DOHH2 (cell line): Measurements from ENCODE around the gene NINJ2.

Experiments
- EZH2phosphoT487 ChIP-seq: fragments of 200-600 bp; sonication (generic); IDR thresholded peaks from 2 replicates; pipeline ENCODE4 v1.6.1; 2017; ENCODE audit warnings: borderline replicate concordance, mild to moderate bottlenecking, antibody characterized with exemption, low read length, moderate library complexity, mixed read lengths
- TF ChIP-seq, protein P1 (sequence below): fragments of 200-600 bp; sonication (generic); IDR thresholded peaks from one replicate; pipeline ENCODE4 v1.5.1; 2014; ENCODE audit warnings: antibody characterized with exemption, mild to moderate bottlenecking, low read depth, low read length; ENCODE audit not compliant: poor library complexity, severe bottlenecking

DNA sequence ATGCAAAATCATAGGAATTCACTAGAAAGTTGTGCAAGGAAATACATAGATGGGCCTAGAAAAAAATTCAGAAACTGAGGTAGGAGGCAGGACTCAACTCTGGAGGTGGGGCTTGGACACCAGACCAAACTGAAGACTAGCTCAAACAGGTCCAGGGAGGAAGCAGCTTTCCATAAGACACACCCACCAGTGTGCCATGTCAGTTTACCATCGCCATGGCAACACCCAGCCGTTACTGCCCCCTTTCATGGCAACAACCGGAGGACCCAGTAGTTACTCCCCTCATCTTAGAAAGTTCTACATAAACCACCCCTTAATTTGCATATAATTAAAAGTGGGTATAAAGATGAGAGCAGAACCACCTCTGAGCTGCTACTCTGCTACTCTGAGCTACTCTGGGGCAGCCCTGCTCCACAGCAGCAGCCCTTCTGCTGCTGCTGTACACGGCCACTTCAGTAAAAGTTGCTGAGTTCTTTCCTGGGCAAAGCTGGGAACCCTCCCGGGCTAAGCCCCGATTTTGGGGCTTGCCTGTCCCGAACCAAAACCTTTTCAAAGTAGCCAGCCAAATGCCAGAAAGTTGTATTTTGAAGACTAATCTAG is 30.8 kb upstream of the NINJ2 start:
- TF ChIP-seq, protein P1, sequence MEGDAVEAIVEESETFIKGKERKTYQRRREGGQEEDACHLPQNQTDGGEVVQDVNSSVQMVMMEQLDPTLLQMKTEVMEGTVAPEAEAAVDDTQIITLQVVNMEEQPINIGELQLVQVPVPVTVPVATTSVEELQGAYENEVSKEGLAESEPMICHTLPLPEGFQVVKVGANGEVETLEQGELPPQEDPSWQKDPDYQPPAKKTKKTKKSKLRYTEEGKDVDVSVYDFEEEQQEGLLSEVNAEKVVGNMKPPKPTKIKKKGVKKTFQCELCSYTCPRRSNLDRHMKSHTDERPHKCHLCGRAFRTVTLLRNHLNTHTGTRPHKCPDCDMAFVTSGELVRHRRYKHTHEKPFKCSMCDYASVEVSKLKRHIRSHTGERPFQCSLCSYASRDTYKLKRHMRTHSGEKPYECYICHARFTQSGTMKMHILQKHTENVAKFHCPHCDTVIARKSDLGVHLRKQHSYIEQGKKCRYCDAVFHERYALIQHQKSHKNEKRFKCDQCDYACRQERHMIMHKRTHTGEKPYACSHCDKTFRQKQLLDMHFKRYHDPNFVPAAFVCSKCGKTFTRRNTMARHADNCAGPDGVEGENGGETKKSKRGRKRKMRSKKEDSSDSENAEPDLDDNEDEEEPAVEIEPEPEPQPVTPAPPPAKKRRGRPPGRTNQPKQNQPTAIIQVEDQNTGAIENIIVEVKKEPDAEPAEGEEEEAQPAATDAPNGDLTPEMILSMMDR = no peak
- TF ChIP-seq EZH2phosphoT487 = no peak
